Prostate gland (tissue), 2 donors: ENCODE data around the gene ARPP21.

Experiments
- CTCF ChIP-seq, 4 experiments: fragments of 200-600 bp in 2 of 4; fragments of 450-650 bp in 2 of 4; sonication (generic) in 2 of 4; IDR thresholded peaks; 1 replicate in 3 of 4; 2 replicates in 1 of 4; pipeline ENCODE4 v1.5.1; 2016 to 2019; ENCODE audit warnings: antibody characterized with exemption in 4 of 4, mild to moderate bottlenecking in 2 of 4, moderate library complexity in 2 of 4
- POLR2AphosphoS5 ChIP-seq: sonication (generic); formaldehyde crosslinking; IDR thresholded peaks from one replicate; pipeline ENCODE4 v1.6.1; 2017; ENCODE audit warnings: antibody characterized with exemption

- no peak for TF ChIP-seq POLR2AphosphoS5
- TF ChIP-seq CTCF (IDR thresholded peaks at IDR 0.05) = no peak
Observed at GRCh38 chr3:35724106-35724505, 84.8 kb downstream of the ARPP21 start.
